Astrocyte (in vitro differentiated cells and primary cell): ENCODE results near the gene PRPS1.

Experiments
- EZH2 ChIP-seq: IDR thresholded peaks from 2 replicates; pipeline ENCODE4 v1.6.1; 2012; ENCODE audit warnings: mild to moderate bottlenecking, low read length, inconsistent platforms; ENCODE audit not compliant: insufficient read depth
- TF ChIP-seq, protein P1 (sequence below): IDR thresholded peaks from 2 replicates; pipeline ENCODE4 v1.5.1; 2011; ENCODE audit warnings: low read depth, mild to moderate bottlenecking, inconsistent platforms, low read length, moderate library complexity; ENCODE audit not compliant: insufficient read depth

DNA sequence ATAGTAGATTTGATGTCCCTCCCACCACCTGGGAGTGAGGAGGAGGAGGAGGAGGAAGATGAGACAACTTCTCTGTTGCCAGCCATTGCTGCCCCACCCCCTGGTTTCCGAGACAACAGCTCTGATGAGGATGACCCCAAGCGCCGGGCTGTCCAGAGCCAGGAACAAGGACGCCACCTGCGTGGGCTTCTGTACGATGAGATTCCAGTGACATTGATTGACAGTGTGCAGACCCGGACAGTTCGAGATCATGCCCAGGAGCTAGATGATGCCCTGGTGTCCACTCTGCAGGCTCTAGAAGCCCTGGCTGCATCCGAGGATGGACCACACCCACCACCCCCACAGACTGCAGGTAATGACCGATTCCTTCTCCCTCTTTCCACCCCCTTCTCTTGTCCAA, 30.5 kb upstream of the PRPS1 start:
- no peak for TF ChIP-seq EZH2
- TF ChIP-seq, protein P1, sequence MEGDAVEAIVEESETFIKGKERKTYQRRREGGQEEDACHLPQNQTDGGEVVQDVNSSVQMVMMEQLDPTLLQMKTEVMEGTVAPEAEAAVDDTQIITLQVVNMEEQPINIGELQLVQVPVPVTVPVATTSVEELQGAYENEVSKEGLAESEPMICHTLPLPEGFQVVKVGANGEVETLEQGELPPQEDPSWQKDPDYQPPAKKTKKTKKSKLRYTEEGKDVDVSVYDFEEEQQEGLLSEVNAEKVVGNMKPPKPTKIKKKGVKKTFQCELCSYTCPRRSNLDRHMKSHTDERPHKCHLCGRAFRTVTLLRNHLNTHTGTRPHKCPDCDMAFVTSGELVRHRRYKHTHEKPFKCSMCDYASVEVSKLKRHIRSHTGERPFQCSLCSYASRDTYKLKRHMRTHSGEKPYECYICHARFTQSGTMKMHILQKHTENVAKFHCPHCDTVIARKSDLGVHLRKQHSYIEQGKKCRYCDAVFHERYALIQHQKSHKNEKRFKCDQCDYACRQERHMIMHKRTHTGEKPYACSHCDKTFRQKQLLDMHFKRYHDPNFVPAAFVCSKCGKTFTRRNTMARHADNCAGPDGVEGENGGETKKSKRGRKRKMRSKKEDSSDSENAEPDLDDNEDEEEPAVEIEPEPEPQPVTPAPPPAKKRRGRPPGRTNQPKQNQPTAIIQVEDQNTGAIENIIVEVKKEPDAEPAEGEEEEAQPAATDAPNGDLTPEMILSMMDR, result no peak
